Measurements from ENCODE around the gene PGM2.

Gene PGM2

DNA sequence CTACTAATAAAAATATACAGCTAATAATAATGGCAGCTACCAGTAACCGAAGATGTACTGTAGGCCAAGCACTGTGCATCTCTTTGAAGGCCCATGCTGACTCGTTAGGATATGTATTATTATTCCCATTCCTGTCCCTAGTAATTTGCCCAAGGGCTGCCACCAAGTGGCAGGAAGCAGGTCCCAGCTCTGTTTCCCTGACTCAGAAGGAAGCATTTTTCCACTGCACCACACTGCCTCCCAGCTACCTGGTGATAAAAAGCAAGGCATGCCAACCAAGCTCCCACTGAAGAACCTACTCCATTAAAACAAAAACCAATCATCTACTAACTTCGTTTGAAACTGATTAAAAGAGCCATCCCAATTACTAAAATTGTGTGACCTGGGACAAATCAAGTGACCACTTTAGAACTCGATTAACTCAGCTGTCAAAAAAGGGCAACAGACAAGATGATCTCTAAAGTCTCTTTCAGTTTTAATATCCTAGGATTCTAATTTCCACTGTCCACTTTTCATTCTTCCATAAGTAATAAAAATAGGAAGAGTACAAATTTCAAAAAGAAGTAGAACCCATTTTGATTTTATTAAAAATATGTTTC, 24.3 kb upstream of the PGM2 start:
- no peak overlapping the region for H3K4me3 ChIP-seq (ENCODE audit: low read length)
- TF ChIP-seq, protein P1, sequence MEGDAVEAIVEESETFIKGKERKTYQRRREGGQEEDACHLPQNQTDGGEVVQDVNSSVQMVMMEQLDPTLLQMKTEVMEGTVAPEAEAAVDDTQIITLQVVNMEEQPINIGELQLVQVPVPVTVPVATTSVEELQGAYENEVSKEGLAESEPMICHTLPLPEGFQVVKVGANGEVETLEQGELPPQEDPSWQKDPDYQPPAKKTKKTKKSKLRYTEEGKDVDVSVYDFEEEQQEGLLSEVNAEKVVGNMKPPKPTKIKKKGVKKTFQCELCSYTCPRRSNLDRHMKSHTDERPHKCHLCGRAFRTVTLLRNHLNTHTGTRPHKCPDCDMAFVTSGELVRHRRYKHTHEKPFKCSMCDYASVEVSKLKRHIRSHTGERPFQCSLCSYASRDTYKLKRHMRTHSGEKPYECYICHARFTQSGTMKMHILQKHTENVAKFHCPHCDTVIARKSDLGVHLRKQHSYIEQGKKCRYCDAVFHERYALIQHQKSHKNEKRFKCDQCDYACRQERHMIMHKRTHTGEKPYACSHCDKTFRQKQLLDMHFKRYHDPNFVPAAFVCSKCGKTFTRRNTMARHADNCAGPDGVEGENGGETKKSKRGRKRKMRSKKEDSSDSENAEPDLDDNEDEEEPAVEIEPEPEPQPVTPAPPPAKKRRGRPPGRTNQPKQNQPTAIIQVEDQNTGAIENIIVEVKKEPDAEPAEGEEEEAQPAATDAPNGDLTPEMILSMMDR (conservative IDR thresholded peaks at IDR 0.05; ENCODE audit: low read depth, low read length) = peak; percentile 83
- peak; percentile 52 for DNase-seq (ENCODE audit: low read depth)

DNA sequence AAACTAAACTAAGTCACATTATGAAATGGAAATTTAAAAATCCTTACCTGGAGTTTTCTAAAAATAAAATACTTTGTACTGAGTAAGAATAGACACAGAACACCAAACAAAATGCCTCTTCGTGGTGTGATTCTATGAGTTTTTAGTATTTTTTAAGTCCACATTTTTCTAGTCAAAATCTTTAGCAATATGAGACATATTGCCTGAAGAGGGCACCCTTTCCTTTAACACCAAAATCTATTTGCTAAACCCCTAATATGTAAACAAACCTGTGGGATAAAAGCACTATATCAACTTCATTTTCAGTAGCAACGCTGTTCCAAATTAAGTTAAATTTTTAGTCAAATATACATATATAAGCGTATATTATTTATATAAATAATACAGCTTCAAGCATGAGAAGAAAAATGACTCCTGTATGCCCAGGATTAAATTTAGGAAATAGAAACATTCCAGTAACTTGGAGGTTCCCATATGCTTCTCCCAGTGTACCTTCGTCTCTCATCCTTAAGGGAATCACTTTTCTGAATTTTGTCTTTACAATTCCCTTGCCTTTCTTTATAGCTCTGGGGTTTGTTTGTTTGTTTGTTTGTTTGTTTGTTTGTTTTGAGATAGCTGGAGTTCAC, 23.0 kb upstream of the PGM2 start:
- no peak for DNase-seq (ENCODE audit: low read depth)
- H3K4me3 ChIP-seq (ENCODE audit: low read length) = no peak overlapping the region
- TF ChIP-seq, protein P1 (conservative IDR thresholded peaks at IDR 0.05; ENCODE audit: low read depth, low read length) = peak; percentile 48

DNA sequence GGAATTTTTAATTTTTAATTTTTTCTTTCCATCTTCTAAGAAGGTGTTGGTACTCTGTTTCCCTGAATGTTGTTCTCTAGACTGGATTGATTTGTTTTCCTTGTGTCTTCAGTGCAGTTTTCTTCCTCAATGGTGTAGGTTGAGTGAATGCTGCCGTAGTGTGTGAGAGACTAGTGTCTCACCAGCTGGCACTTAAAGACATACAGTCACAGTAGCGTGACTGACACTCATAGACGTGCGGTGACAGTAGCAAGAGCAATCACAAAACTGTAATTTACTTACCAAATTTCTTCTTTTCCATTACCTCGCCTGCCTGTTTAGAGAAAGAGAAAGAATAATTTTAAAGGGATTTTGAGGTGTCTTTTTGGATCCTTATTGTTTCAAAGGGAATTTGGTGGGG, 21.4 kb upstream of the PGM2 start:
- DNase-seq (ENCODE audit: low read depth) = no peak
- no peak overlapping the region for H3K4me3 ChIP-seq (ENCODE audit: low read length)
- TF ChIP-seq, protein P1 (conservative IDR thresholded peaks at IDR 0.05; ENCODE audit: low read depth, low read length) = no peak

DNA sequence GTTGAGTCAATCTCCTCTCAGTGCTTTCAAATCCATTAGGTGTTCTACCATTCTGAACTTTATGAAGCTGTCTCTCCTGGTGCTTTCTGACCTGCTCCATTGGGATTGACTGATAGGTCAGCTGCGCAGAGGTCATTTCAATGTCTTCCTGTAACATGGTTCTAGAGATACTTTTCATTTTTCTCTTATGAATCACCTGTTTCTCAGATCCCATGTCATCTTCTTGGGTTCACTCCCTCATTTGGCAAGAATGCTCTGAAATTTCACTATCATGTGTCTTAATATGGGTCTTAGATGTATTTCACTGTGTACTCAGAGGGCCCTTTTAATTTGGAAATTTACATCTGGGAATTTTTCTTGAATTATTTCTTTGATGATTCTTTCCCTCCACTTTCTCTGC, 13.8 kb upstream of the PGM2 start:
- TF ChIP-seq, protein P1 (conservative IDR thresholded peaks at IDR 0.05; ENCODE audit: low read depth, low read length) = no peak
- DNase-seq (ENCODE audit: low read depth) = no peak
- no peak overlapping the region for H3K4me3 ChIP-seq (ENCODE audit: low read length)

DNA sequence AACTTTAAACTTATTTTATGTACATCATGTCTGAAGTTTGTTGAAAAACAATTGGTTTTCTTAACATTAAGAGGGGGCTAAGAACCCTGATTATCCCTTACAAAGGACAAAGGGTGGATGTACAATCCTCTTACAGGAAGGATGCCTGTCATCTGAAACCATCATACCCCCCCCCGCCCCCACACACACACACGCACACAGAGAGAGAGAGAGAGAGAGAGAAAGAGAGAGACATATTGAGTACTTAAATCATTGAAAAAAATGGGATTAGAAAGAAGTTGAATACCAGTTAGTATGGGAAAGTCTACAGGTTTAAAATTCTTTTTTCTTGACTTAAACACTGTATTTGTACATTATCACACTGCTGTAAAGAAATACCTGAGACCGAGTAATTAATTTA, 10.9 kb upstream of the PGM2 start:
- TF ChIP-seq, protein P1 (conservative IDR thresholded peaks at IDR 0.05; ENCODE audit: low read depth, low read length) = no peak
- DNase-seq (ENCODE audit: low read depth) = no peak
- no peak overlapping the region for H3K4me3 ChIP-seq (ENCODE audit: low read length)

DNA sequence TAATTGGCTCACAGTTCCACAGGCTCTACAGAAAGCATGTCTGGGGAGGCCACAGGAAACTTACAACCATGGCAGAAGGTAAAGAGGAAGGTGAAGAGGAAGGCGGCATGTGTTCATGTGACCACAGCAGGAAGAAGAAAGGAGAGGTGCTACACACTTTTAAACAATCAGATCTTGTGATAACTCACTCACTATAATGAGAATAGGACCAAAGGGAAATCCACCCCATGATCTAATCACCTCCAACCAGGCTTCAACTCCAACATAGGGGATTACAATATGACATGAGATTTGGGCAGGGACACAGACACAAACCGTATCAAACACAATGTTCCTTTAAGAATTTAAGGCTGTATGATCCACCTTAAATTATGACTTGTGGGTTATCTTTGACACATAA, 10.5 kb upstream of the PGM2 start:
- DNase-seq (ENCODE audit: low read depth) = no peak
- TF ChIP-seq, protein P1 (conservative IDR thresholded peaks at IDR 0.05; ENCODE audit: low read depth, low read length) = no peak
- no peak overlapping the region for H3K4me3 ChIP-seq (ENCODE audit: low read length)

DNA sequence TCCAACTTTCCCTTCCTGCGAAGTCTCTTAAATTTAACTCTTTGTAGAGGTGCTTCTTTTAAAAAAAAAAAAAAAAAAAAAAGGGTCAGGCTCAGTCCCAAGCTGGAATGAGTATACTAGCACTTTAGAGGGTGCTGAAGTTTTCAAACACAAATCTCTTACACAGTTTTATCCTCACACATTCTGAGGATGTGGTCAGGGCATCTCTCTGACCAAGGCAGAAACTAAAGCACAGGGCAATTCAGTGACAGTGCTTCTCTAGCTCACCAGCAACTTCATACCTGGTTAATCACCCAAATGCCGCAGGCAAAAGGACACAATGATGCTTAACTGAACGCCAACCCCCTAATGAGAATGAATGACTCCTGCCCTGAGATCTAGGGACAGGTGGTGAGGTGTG, 9.8 kb upstream of the PGM2 start:
- TF ChIP-seq, protein P1 (conservative IDR thresholded peaks at IDR 0.05; ENCODE audit: low read depth, low read length) = no peak
- no peak overlapping the region for H3K4me3 ChIP-seq (ENCODE audit: low read length)
- no peak for DNase-seq (ENCODE audit: low read depth)

Measured in retinal pigment epithelial cell (primary cell).